ENCODE data around the gene MRPS18A. TPM values are rescaled to one million over a fixed set of nuclear protein-coding genes. Genes with fewer than 3 reads are reported as not detected.

Gene MRPS18A
- total RNA-seq, 1 donor from 2014 or later: 34.5 TPM

DNA sequence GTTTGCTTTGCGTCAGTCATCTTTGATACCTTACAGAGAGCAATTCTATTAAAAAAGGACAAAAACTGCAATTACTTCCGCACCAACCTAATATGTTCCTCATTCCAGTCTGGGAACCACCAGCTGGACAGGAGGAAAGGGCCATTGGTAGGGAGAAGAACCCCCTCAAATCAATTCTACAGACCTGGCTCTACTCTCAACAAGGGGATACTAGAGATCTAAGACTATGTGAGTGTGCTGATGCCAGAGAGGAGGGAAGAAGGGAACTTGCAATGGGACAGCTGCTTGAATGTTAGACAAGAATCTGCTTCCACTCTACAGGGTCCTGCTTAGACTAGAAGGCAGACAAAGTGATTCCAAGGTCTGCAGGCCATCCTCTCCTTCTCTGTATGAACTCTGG lies 13.3 kb downstream of the MRPS18A start:
- Histone ChIP-seq H3K36me3 (no peaks in the 10 kb centered on the region), H3K27me3 (no peaks in the 10 kb centered on the region), H3K4me1 (peaks cover 9% of the 10 kb centered on the region), H2AFZ (replicated peaks) (no peak overlapping the region), H3K4me2 (no peak overlapping the region), H3K4me3 (no peak overlapping the region), H3F3A (ENCODE audit: low read depth) (peaks cover 20% of the 10 kb centered on the region), H4K20me1 (ENCODE audit: low read depth) (no peaks in the 10 kb centered on the region), H3K9me3 (ENCODE audit: low read depth) (no peaks in the 10 kb centered on the region), H3K27ac (no peak overlapping the region), H3K9ac (no peak overlapping the region), H3K79me2 (ENCODE audit: low read depth) (no peaks in the 10 kb centered on the region)
- Mint-ChIP-seq H3K36me3 (peaks cover 25% of the 10 kb centered on the region), H3K4me1 (peaks cover 3% of the 10 kb centered on the region), H3K27ac (no peak overlapping the region), H3K27me3 (ENCODE audit: insufficient read depth, low read depth) (peaks cover 4% of the 10 kb centered on the region), H3K4me3 (no peak overlapping the region), H3K9me3 (no peaks in the 10 kb centered on the region)
- DNase-seq (ENCODE audit: low spot score): no peak
- TF ChIP-seq EZH2phosphoT487 (IDR thresholded peaks at IDR 0.05): no peak
- TF ChIP-seq, protein P1, sequence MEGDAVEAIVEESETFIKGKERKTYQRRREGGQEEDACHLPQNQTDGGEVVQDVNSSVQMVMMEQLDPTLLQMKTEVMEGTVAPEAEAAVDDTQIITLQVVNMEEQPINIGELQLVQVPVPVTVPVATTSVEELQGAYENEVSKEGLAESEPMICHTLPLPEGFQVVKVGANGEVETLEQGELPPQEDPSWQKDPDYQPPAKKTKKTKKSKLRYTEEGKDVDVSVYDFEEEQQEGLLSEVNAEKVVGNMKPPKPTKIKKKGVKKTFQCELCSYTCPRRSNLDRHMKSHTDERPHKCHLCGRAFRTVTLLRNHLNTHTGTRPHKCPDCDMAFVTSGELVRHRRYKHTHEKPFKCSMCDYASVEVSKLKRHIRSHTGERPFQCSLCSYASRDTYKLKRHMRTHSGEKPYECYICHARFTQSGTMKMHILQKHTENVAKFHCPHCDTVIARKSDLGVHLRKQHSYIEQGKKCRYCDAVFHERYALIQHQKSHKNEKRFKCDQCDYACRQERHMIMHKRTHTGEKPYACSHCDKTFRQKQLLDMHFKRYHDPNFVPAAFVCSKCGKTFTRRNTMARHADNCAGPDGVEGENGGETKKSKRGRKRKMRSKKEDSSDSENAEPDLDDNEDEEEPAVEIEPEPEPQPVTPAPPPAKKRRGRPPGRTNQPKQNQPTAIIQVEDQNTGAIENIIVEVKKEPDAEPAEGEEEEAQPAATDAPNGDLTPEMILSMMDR (IDR thresholded peaks at IDR 0.05): no peak
- no peak for TF ChIP-seq EZH2 (IDR thresholded peaks at IDR 0.05)

DNA sequence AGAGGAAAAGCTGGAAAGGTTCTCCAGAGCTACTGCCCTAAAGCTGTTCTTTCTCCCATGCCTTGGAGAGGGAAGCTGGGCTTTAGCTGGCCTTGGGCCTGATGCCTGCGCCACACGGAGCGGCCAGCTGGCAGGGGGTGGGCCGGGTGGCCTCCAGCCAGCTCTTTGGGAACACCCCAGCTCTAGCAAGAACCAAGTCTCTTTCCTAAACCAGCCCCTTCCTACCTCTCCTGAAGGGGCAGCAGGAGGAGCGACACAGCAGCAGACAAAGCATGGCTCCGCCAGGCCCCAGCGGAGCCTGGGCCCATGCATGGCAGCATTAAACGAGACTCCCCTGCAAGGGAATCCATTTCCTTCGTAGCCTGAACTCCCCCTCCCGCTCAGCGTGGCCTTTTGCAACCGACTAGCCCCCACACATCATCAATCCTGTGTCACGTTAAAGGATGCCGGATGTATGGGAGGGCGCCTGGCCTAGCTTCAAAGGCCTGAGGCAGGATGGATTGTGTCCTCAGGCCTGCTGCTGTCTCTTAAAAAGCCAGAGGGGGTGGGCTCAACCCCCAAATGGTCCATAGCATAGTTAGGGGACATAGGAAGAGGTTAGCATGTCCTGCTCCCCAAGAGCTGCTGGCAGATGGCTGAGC lies 14.0 kb downstream of the MRPS18A start:
- Histone ChIP-seq H3K4me3 (no peak overlapping the region), H3K27me3 (no peaks in the 10 kb centered on the region), H3K9me3 (ENCODE audit: low read depth) (no peaks in the 10 kb centered on the region), H3K27ac (no peak overlapping the region), H3K4me2 (no peak overlapping the region), H3K36me3 (no peaks in the 10 kb centered on the region), H3K79me2 (ENCODE audit: low read depth) (no peaks in the 10 kb centered on the region), H3K9ac (no peak overlapping the region), H2AFZ (replicated peaks) (no peak overlapping the region), H3K4me1 (peaks cover 16% of the 10 kb centered on the region), H4K20me1 (ENCODE audit: low read depth) (no peaks in the 10 kb centered on the region), H3F3A (ENCODE audit: low read depth) (peaks cover 27% of the 10 kb centered on the region)
- Mint-ChIP-seq H3K27me3 (ENCODE audit: insufficient read depth, low read depth) (peaks cover 3% of the 10 kb centered on the region), H3K4me3 (no peak overlapping the region), H3K9me3 (no peaks in the 10 kb centered on the region), H3K36me3 (peaks cover 23% of the 10 kb centered on the region), H3K27ac (no peak overlapping the region), H3K4me1 (peaks cover 8% of the 10 kb centered on the region)
- no peak for DNase-seq (ENCODE audit: low spot score)
- TF ChIP-seq EZH2 (IDR thresholded peaks at IDR 0.05) (no peak), EZH2phosphoT487 (IDR thresholded peaks at IDR 0.05) (no peak)

- no peak for DNase-seq (ENCODE audit: low spot score)
- Mint-ChIP-seq H3K27ac (no peak overlapping the region), H3K9me3 (no peaks in the 10 kb centered on the region), H3K36me3 (peaks cover 14% of the 10 kb centered on the region), H3K4me1 (peaks cover 20% of the 10 kb centered on the region), H3K27me3 (ENCODE audit: insufficient read depth, low read depth) (peaks cover 7% of the 10 kb centered on the region), H3K4me3 (no peak overlapping the region)
- Histone ChIP-seq H3K27ac (no peak overlapping the region), H3K4me3 (no peak overlapping the region), H3K79me2 (ENCODE audit: low read depth) (no peaks in the 10 kb centered on the region), H3F3A (ENCODE audit: low read depth) (peaks cover 37% of the 10 kb centered on the region), H3K4me2 (no peak overlapping the region), H4K20me1 (ENCODE audit: low read depth) (no peaks in the 10 kb centered on the region), H3K27me3 (no peaks in the 10 kb centered on the region), H3K9ac (no peak overlapping the region), H3K36me3 (no peaks in the 10 kb centered on the region), H3K9me3 (ENCODE audit: low read depth) (no peaks in the 10 kb centered on the region), H3K4me1 (peaks cover 29% of the 10 kb centered on the region), H2AFZ (replicated peaks) (no peak overlapping the region)
- TF ChIP-seq, protein P1 (IDR thresholded peaks at IDR 0.05): no peak
- TF ChIP-seq EZH2phosphoT487 (IDR thresholded peaks at IDR 0.05) (no peak), EZH2 (IDR thresholded peaks at IDR 0.05) (no peak)
These were observed 15.5 kb downstream of the MRPS18A start for GRCh38 chr6:43671801-43672690.
